Measurements from ENCODE around the gene C16orf87. TPM values are rescaled to one million over a fixed set of nuclear protein-coding genes. Genes with fewer than 3 reads are reported as not detected.
A peak's percentile ranks its signal among the peaks of the same experiment; 100 is the strongest.
"Not testable (repeated sequence)": the region's sequence is repeated elsewhere in the genome, so short reads cannot be mapped to it uniquely, and the experiment has no call there.

Gene C16orf87
- total RNA-seq, 2 donors from 2014 or later, result 14.2 to 18.0 TPM

DNA sequence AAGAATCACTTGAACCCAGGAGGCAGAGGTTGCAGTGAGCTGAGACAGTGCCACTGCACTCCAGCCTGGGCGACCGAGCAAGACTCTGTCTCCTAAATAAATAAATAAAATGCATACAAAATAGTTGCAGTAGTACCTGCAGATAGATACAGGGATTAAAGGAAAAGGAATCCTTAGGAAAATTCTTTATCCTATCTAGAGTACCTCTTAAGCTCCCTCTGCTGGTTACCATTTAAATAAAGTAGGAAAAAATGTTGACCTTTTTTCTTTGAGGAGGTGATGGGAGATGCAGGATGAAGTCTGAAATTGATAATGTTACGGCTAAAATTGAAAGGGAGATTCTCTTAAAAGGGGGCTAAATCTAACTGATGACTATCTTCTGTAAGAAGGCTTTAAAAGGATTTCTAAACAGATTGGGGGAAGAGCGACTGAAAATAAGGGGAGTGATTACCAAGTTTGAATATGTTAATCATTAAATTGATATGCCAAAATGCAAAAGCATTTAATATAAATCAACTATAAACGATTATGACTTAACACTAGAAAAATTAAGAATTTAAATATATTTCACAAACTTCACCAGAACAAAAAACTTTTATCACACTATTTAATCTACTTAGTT is 29.4 kb downstream of the C16orf87 start:
- no peak for DNase-seq (ENCODE audit: low spot score)
- H3K27me3 Mint-ChIP-seq, result no peaks in the 10 kb centered on the region
- H3K4me1 Mint-ChIP-seq (ENCODE audit: low read depth in 2 of 2), result peaks cover 6 to 12% of the 10 kb centered on the region in 2 donors
- H3K9me3 Mint-ChIP-seq, result no peaks in the 10 kb centered on the region
- peaks cover 17% of the 10 kb centered on the region for H3K36me3 Mint-ChIP-seq
- ATAC-seq, result no peak
- H3K27ac Mint-ChIP-seq, result no peak overlapping the region
- H3K4me3 Mint-ChIP-seq, result no peak overlapping the region

DNA sequence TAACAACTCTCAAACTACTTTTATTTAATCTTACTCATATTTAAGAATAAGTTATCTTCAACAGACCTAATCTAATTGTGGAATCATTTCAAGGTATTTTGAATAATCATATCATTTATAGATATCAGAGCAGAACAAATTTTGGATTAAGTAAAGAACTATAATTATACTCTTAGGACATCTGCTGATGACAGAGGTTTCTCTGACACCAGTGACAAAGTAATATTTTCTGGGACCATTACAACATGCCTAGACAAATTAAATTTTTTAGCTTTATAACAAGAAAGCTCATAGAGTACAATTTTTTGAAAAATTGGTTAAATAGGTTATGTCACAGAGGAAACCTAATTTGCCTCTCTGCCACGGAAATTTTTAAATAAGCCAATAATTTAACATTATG is 30.5 kb downstream of the C16orf87 start:
- ATAC-seq (no peak), DNase-seq (ENCODE audit: low spot score) (no peak)
- Mint-ChIP-seq H3K27me3 (no peaks in the 10 kb centered on the region), H3K36me3 (peaks cover 21% of the 10 kb centered on the region), H3K27ac (no peak overlapping the region), H3K9me3 (no peaks in the 10 kb centered on the region), H3K4me1 (ENCODE audit: low read depth in 2 of 2) (peaks cover 6 to 12% of the 10 kb centered on the region in 2 donors), H3K4me3 (no peak overlapping the region)

DNA sequence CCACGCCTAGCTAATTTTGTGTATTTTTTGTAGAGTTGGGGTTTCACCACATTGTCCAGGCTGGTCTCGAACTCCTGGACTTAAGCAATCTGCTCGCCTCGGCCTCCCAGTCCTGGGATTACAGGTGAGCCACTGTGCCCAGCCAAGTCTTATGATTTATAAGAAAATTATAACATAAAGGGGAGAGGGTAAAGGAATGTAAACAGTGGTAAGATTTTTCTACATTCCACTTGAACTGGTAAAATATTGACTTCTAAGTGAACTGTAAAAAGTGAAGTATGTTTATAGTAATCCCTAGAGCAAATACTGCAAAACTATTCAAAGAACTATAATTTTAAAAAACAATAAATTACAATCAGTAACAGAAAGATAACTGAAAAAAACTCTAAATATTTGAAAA is 33.5 kb downstream of the C16orf87 start:
- Mint-ChIP-seq H3K27ac (no peak overlapping the region), H3K27me3 (no peaks in the 10 kb centered on the region), H3K4me1 (ENCODE audit: low read depth in 2 of 2) (peaks cover 0 to 6% of the 10 kb centered on the region in 2 donors), H3K9me3 (peaks cover 3% of the 10 kb centered on the region), H3K36me3 (peaks cover 34% of the 10 kb centered on the region), H3K4me3 (no peak overlapping the region)
- DNase-seq (ENCODE audit: low spot score) (no peak), ATAC-seq (no peak)

DNA sequence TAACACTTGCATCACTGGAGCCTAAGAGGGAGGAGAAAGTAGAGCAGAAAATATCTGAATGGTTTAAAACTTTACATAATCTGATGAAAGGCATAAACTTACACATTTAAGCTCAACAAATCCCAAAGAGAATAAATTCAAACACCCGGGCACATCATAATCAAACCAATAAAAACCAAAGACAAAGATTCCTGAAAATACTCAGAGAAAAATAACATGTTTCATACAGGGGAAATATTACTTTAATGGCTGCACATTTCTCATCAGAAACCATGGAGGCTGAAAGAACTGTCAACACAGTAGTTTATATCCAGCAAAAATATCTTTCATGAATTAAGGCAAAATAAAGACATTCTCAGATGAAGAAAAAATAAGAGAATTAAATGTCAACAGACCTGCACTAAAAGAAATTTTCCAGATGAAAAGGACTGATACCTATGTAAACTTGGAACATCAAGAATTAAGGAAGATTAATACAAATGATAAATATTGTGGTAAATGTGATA is 34.2 kb downstream of the C16orf87 start:
- ATAC-seq (no peak), DNase-seq (ENCODE audit: low spot score) (no peak)
- no peak overlapping the region for H3K4me3 Mint-ChIP-seq
- peaks cover 0 to 10% of the 10 kb centered on the region in 2 donors for H3K4me1 Mint-ChIP-seq (ENCODE audit: low read depth in 2 of 2)
- H3K27ac Mint-ChIP-seq, result no peak overlapping the region
- no peaks in the 10 kb centered on the region for H3K27me3 Mint-ChIP-seq
- H3K36me3 Mint-ChIP-seq, result peaks cover 38% of the 10 kb centered on the region
- H3K9me3 Mint-ChIP-seq, result peaks cover 3% of the 10 kb centered on the region

DNA sequence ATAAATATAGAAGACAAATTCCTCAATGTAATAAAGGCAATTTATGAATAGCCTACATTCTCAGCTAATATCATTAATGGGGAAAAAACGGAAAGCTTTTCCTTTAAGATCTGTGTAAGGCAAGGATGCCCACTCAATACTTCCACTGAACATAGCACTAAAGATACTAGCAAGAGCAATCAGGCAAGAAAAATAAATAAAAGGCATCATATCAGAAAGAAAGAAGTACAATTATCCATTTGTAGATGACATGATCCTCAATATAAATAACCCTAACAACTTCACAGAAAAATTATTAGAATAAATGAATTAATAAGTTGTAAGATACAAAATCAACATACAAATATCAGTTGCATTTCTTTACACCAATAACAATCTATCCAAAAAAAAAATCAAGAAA is 37.1 kb downstream of the C16orf87 start:
- DNase-seq (ENCODE audit: low spot score) (no peak), ATAC-seq (no peak)
- Mint-ChIP-seq H3K9me3 (peaks cover 3% of the 10 kb centered on the region), H3K36me3 (peaks cover 32% of the 10 kb centered on the region), H3K4me1 (ENCODE audit: low read depth in 2 of 2) (peaks cover 17 to 20% of the 10 kb centered on the region in 2 donors), H3K27ac (no peak overlapping the region), H3K4me3 (no peak overlapping the region), H3K27me3 (no peaks in the 10 kb centered on the region)

DNA sequence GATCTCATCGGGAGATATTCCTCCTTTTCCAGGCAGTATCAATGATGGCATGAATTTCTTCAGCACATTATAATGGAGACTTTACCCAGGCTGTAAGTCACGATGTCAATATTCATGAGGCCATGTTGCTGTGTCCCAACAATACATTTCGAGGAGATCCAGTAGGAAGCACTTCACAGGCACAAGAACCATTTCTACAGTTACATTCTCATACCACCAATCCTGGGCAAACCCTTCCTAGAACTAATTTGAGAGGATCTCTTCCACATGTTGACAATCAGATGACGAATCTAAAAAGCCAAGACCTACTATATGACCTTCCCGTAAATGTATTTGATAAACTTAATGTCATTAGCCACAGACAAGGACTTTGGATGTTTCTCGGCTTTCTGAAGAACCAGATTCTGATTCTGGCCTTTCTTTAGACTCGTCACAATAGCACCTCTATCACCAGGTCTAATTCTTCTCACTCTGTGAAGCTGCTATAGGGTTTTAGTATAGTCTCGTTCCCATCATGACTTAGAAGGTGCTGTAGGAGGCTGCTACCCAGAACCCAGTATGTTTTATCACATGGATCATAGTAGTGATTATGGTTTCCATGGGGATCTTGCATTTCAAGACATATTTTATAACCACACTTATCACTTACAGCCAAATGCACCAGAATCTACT is 40.2 kb downstream of the C16orf87 start:
- Mint-ChIP-seq H3K27ac (no peak overlapping the region), H3K9me3 (peaks cover 8% of the 10 kb centered on the region), H3K36me3 (peaks cover 31% of the 10 kb centered on the region), H3K27me3 (peaks cover 5% of the 10 kb centered on the region in 2 donors), H3K4me1 (ENCODE audit: low read depth in 2 of 2) (peaks cover 19 to 20% of the 10 kb centered on the region in 2 donors), H3K4me3 (peak overlapping the region; percentile 79)
- DNase-seq (ENCODE audit: low spot score) (no peak), ATAC-seq (no peak)

DNA sequence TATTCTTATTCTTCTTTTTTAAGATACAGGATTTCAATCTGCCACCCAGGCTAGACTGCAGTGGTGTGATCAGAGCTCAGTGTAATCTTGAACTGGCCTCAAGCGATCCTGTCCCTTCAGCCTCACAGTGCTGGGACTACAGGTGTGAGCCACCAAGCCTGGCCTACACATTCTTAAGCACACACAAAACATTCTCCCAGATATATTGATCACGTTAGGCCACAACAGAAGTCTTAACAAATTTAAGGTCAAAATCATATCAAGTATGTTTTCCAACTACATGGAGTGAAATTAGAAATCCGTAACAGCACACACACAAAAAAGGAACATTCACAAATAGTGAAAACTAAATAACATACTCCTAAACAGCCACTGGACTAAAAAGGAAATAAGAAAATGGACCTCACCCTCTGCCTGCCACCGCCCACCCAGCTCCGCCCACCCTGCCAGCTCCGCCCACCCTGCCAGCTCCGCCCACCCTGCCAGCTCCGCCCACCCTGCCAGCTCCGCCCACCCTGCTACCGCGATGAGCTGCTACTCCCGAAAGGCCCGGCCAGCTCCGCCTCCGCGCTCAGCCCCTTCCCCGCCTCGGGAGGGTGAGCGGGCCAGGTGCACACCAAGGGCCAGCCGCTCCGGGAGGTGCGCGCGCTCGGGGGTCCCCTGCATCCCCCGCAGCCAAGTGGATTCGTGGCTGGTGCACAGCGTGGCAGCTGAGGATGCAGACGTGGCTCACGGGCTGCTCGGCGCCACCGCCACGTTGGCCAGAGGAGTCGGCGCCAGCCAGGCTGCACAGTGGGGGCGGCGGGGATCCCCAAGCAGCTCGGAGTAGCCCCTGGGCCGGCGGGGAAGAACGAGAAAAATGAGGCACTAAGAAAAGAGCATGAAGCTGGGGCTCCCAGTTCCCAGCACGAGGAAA is 41.2 kb downstream of the C16orf87 start:
- peak; percentile 99 for ATAC-seq
- Mint-ChIP-seq H3K27ac (peak overlapping the region in 1 of 2 donors; percentile 71), H3K36me3 (peaks cover 22% of the 10 kb centered on the region), H3K4me1 (ENCODE audit: low read depth in 2 of 2) (peaks cover 19 to 20% of the 10 kb centered on the region in 2 donors), H3K9me3 (peaks cover 9% of the 10 kb centered on the region), H3K27me3 (peaks cover 5 to 7% of the 10 kb centered on the region in 2 donors), H3K4me3 (peak overlapping the region; percentile 79)
- DNase-seq (ENCODE audit: low spot score), result peak; percentile 85

DNA sequence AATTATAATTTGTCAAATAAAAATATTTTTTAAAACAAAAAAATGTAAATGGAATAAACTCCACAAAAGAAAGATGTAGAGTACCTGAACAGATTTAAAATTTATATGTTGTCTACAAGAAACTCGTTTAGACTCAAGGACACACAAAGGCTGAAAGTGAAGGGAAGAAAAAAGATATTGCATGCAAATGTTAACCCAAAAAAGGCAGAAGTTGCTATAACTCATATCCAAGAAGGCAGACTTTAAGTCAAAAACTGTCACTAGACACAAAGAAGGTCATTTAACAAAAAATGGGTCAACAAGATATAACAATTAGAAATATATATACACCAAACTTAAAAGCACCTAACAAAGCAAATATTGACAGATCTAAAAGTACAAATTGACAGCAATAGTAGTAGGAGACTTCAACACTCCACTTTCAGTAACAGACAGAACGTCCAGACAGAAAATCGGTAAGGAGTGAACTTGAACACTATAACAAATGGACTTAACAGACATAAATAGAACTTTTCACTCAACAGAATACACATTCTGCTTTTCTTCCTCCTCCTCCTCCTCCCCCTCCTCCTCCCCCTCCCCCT is 42.0 kb downstream of the C16orf87 start:
- no peak for ATAC-seq
- Mint-ChIP-seq H3K4me1 (ENCODE audit: low read depth in 2 of 2) (peaks cover 19 to 20% of the 10 kb centered on the region in 2 donors), H3K9me3 (peaks cover 9% of the 10 kb centered on the region), H3K27me3 (peaks cover 5 to 7% of the 10 kb centered on the region in 2 donors), H3K36me3 (peaks cover 17% of the 10 kb centered on the region), H3K27ac (no peak overlapping the region), H3K4me3 (peak overlapping the region; percentile 20)
- no peak for DNase-seq (ENCODE audit: low spot score)

DNA sequence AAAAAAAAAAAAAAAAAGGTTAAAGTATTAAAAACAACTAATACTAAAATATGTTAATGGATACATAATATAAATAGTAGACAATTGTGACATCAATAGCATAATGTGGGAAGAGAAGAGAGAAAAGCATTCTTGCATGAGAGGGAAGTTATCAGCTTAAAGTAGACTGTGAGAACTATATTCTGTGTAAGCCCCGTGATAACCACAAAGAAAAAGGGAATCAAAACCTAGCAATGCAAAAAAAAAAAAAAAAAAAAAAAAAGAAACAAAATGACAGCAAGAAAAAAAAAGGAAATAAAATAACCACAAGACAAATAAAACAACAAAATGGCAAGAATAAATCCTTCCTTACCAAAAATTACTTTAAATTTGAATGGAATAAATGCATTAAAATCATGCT is 43.1 kb downstream of the C16orf87 start:
- peaks cover 12% of the 10 kb centered on the region for H3K36me3 Mint-ChIP-seq
- peaks cover 19 to 26% of the 10 kb centered on the region in 2 donors for H3K4me1 Mint-ChIP-seq (ENCODE audit: low read depth in 2 of 2)
- H3K27me3 Mint-ChIP-seq, result peaks cover 7 to 10% of the 10 kb centered on the region in 2 donors
- peaks cover 6% of the 10 kb centered on the region for H3K9me3 Mint-ChIP-seq
- DNase-seq (ENCODE audit: low spot score) (no peak), ATAC-seq (no peak)
- H3K4me3 Mint-ChIP-seq, result no peak overlapping the region
- no peak overlapping the region for H3K27ac Mint-ChIP-seq

DNA sequence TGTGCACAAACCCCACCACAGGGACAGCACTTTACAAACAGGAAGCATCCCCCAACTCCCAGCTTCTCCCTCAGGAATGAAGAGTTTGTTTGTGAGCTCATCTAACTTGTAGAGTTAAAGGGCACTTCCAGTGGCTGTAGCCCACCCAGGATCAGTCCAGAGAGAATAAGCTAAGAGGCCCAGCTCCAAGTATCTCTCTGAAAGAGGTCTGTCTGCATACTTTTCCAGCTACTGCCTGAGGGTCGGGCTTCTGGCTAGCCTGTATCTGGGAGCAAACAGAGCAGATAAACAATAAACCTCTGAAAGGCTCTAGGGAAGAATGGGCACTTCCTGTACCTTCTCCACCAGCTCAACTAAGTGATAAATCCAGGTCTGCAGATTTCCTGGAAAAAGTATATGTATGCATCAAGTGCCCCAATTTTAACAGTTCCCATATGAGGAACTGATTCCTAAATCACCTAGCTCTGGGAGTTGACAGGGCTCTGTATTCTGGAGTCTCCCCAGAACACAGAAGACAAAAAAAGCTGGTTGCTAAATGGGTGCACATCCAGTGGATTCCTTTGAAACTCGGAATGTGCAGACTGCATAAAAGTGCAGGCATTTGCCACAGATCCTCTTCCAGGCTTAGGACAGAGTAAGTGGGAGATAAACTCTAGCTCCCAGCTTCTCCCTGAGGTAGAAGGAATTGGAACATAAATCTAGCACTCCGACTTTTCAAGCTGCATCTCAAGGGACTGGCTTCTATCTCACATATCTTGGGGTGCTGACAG is 45.7 kb downstream of the C16orf87 start:
- Mint-ChIP-seq H3K36me3 (peaks cover 6% of the 10 kb centered on the region), H3K27ac (no peak overlapping the region), H3K27me3 (peaks cover 7 to 10% of the 10 kb centered on the region in 2 donors), H3K4me3 (no peak overlapping the region), H3K9me3 (peaks cover 6% of the 10 kb centered on the region), H3K4me1 (ENCODE audit: low read depth in 2 of 2) (peaks cover 12 to 14% of the 10 kb centered on the region in 2 donors)
- DNase-seq (ENCODE audit: low spot score) (no peak), ATAC-seq (no peak)

DNA sequence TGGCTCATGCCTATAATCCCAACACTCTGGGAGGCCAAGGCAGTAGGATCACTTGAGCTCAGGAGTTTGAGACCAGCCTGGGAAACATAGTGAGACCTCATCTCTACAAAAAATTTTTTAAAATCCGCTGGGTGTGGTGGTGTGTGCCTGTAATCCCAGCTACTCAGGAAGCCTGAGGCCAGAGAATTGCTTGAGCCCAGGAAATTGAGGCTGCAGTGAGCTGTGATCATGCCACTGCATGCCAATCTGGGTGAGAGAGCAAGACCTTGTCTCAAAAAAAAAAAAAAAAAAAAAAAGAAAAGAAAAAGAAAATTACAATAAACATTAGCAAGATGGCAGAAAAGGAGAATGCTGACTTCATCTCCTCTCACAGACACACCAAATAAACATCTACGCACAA is 46.4 kb downstream of the C16orf87 start:
- H3K4me1 Mint-ChIP-seq (ENCODE audit: low read depth in 2 of 2); H3K9me3 Mint-ChIP-seq; DNase-seq (ENCODE audit: low spot score); ATAC-seq; H3K27ac Mint-ChIP-seq; H3K4me3 Mint-ChIP-seq; H3K36me3 Mint-ChIP-seq: not testable (repeated sequence)
- peaks cover 7 to 10% of the 10 kb centered on the region in 2 donors for H3K27me3 Mint-ChIP-seq

DNA sequence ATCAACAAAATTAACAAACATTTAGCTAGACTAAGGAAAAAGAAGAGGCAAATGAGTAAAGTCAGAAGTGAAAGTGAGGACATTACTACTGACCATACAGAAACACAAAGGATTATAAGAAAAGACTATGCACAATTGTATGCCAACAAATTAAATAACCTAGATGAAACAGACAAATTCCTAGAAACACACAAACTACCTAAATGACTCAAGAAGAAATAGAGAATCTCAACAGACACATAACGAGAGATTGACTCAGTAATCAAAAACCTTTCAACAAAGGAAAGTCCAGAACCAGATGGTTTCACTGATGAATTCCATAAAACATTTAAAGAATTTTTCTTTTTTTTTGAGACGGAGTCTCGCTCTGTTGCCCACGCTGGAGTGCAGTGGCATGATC is 47.2 kb downstream of the C16orf87 start:
- Mint-ChIP-seq H3K36me3 (peaks cover 6% of the 10 kb centered on the region), H3K4me1 (ENCODE audit: low read depth in 2 of 2) (peaks cover 2 to 5% of the 10 kb centered on the region in 2 donors), H3K9me3 (peaks cover 6% of the 10 kb centered on the region), H3K27ac (no peak overlapping the region), H3K27me3 (peaks cover 7 to 10% of the 10 kb centered on the region in 2 donors), H3K4me3 (no peak overlapping the region)
- DNase-seq (ENCODE audit: low spot score), result no peak
- peak in 1 of 2 donors; percentile 60 for ATAC-seq

DNA sequence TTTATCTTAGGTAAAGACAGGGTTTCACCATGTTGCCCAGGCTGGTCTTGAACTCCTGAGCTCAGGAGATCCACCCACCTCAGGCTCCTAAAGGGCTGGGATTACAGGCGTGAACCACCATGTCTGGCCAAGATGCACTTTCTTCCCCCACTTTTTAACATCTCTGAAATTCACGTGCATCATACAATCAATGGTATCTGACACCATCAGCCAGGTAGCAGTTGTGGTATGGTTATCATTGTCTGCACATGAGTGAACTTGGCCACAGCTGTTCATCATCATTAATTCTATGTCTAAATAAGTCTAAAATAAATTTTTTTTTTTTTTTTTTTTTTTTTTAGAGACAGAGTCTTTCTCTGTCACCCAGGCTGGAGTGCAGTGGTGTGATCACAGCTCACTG is 48.7 kb downstream of the C16orf87 start:
- DNase-seq (ENCODE audit: low spot score) (no peak), ATAC-seq (no peak)
- H3K9me3 Mint-ChIP-seq, result peaks cover 6% of the 10 kb centered on the region
- no peak overlapping the region for H3K27ac Mint-ChIP-seq
- H3K27me3 Mint-ChIP-seq, result peaks cover 7 to 10% of the 10 kb centered on the region in 2 donors
- peaks cover 0 to 5% of the 10 kb centered on the region in 2 donors for H3K4me1 Mint-ChIP-seq (ENCODE audit: low read depth in 2 of 2)
- H3K36me3 Mint-ChIP-seq, result peaks cover 6% of the 10 kb centered on the region
- H3K4me3 Mint-ChIP-seq, result no peak overlapping the region
